Muscle of leg (tissue), 16 donors: ENCODE data around the gene SMYD2. TPM values are rescaled to one million over a fixed set of nuclear protein-coding genes. Genes with fewer than 3 reads are reported as not detected.

Source experiments
- DNase-seq: peaks from one replicate; pipeline ENCODE4 v3.0.0; 2013
- H3K27ac ChIP-seq: one replicate; pipeline ENCODE4 v1.5.1; 2013; ENCODE audit warnings: mild to moderate bottlenecking, low read length, control low read depth
- H3K27me3 ChIP-seq: one replicate; pipeline ENCODE4 v1.6.1; 2013; ENCODE audit warnings: low read length; ENCODE audit not compliant: control insufficient read depth, insufficient read depth
- H3K36me3 ChIP-seq: one replicate; pipeline ENCODE4 v1.6.1; 2013; ENCODE audit warnings: low read length; ENCODE audit not compliant: control insufficient read depth, insufficient read depth
- H3K4me1 ChIP-seq: one replicate; pipeline ENCODE4 v1.6.1; 2013; ENCODE audit warnings: low read length; ENCODE audit not compliant: control insufficient read depth, insufficient read depth
- H3K4me3 ChIP-seq: one replicate; pipeline ENCODE4 v1.5.1; 2013; ENCODE audit warnings: low read length, control low read depth
- H3K9me3 ChIP-seq: replicated peaks from 2 replicates; pipeline ENCODE4 v1.6.1; 2013; ENCODE audit warnings: low read depth, low read length; ENCODE audit not compliant: control insufficient read depth
- WGBS: methylation state at CpG from one replicate; pipeline ENCODE4 v1.1.5; 2013; ENCODE audit warnings: missing lambda C conversion rate; ENCODE audit not compliant: insufficient coverage; 5-methylcytosine and 5-hydroxymethylcytosine counted together
- long read RNA-seq, 11 donors: transcript quantifications; one replicate each; lab custom pipeline, GENCODE V29; 2026
- polyA plus RNA-seq, 8 donors: library from polyadenylated mRNA; unstranded; fragments of 120-200 nt; gene quantifications; one replicate each; pipeline versions ENCODE4 v1.2.1 to v1.2.3, GENCODE V29; 2013; ENCODE audit warnings: inconsistent platforms in 1 of 8, low replicate concordance in 1 of 8; ENCODE audit not compliant: insufficient read length in 8 of 8, insufficient read depth in 1 of 8
- total RNA-seq: library from RNA; stranded (reverse); fragments of 120-200 nt; gene quantifications from one replicate; pipeline ENCODE4 v1.2.4, GENCODE V29; 2013

Gene SMYD2, protein sequence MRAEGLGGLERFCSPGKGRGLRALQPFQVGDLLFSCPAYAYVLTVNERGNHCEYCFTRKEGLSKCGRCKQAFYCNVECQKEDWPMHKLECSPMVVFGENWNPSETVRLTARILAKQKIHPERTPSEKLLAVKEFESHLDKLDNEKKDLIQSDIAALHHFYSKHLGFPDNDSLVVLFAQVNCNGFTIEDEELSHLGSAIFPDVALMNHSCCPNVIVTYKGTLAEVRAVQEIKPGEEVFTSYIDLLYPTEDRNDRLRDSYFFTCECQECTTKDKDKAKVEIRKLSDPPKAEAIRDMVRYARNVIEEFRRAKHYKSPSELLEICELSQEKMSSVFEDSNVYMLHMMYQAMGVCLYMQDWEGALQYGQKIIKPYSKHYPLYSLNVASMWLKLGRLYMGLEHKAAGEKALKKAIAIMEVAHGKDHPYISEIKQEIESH
- total RNA-seq (69.4 TPM), polyA plus RNA-seq (10 to 100 TPM; 55.5 to 75.3 (median 68.7) TPM)
- long read RNA-seq, donor 1, transcript SMYD2-201 (12 exons, 1,671 nt), result major isoform, 7 of 10 reads
- long read RNA-seq, donor 1, partial matches to known transcripts, result 0 of 10 reads
- long read RNA-seq, donor 1, other reads (novel, unspliced or antisense), result 0 of 10 reads
- long read RNA-seq, donor 2, partial matches to known transcripts, result 0 of 2 reads
- long read RNA-seq, donor 2, other reads (novel, unspliced or antisense), result 0 of 2 reads
- long read RNA-seq, donor 3, transcript SMYD2-201 (12 exons, 1,671 nt), result major isoform, 17 of 21 reads
- long read RNA-seq, donor 3, partial matches to known transcripts, result 0 of 21 reads
- long read RNA-seq, donor 3, other reads (novel, unspliced or antisense), result 0 of 21 reads
- long read RNA-seq, donor 4, transcript SMYD2-201 (12 exons, 1,671 nt), result major isoform, 6 of 7 reads
- long read RNA-seq, donor 4, partial matches to known transcripts, result 0 of 7 reads
- long read RNA-seq, donor 4, other reads (novel, unspliced or antisense), result 0 of 7 reads
- long read RNA-seq, donor 5, full-length matches to known transcripts, result 42 of 50 reads
- long read RNA-seq, donor 5, partial matches to known transcripts, result 8 of 50 reads
- long read RNA-seq, donor 5, other reads (novel, unspliced or antisense), result 0 of 50 reads
- long read RNA-seq, donor 6, transcript SMYD2-201 (12 exons, 1,671 nt), result major isoform, 34 of 41 reads
- long read RNA-seq, donor 6, transcript SMYD2-203 (11 exons, 1,618 nt), result minor isoform, 6 of 41 reads
- long read RNA-seq, donor 6, partial matches to known transcripts, result 0 of 41 reads
- long read RNA-seq, donor 6, other reads (novel, unspliced or antisense), result 0 of 41 reads
- long read RNA-seq, donor 7, transcript SMYD2-201 (12 exons, 1,671 nt), result major isoform, 22 of 33 reads
- long read RNA-seq, donor 7, partial matches to known transcripts, result 7 of 33 reads
- long read RNA-seq, donor 7, other reads (novel, unspliced or antisense), result 0 of 33 reads
- long read RNA-seq, donor 8, transcript SMYD2-201 (12 exons, 1,671 nt), result major isoform, 16 of 18 reads
- long read RNA-seq, donor 8, partial matches to known transcripts, result 0 of 18 reads
- long read RNA-seq, donor 8, other reads (novel, unspliced or antisense), result 0 of 18 reads
- long read RNA-seq, donor 9, transcript SMYD2-201 (12 exons, 1,671 nt), result major isoform, 17 of 19 reads
- long read RNA-seq, donor 9, partial matches to known transcripts, result 0 of 19 reads
- long read RNA-seq, donor 9, other reads (novel, unspliced or antisense), result 0 of 19 reads
- long read RNA-seq, donor 10, transcript SMYD2-201 (12 exons, 1,671 nt), result major isoform, 27 of 44 reads
- long read RNA-seq, donor 10, transcript SMYD2-203 (11 exons, 1,618 nt), result minor isoform, 5 of 44 reads
- long read RNA-seq, donor 10, partial matches to known transcripts, result 12 of 44 reads
- long read RNA-seq, donor 10, other reads (novel, unspliced or antisense), result 0 of 44 reads
- long read RNA-seq, donor 11, transcript SMYD2-201 (12 exons, 1,671 nt), result major isoform, 14 of 17 reads
- long read RNA-seq, donor 11, partial matches to known transcripts, result 0 of 17 reads
- long read RNA-seq, donor 11, other reads (novel, unspliced or antisense), result 0 of 17 reads

DNA sequence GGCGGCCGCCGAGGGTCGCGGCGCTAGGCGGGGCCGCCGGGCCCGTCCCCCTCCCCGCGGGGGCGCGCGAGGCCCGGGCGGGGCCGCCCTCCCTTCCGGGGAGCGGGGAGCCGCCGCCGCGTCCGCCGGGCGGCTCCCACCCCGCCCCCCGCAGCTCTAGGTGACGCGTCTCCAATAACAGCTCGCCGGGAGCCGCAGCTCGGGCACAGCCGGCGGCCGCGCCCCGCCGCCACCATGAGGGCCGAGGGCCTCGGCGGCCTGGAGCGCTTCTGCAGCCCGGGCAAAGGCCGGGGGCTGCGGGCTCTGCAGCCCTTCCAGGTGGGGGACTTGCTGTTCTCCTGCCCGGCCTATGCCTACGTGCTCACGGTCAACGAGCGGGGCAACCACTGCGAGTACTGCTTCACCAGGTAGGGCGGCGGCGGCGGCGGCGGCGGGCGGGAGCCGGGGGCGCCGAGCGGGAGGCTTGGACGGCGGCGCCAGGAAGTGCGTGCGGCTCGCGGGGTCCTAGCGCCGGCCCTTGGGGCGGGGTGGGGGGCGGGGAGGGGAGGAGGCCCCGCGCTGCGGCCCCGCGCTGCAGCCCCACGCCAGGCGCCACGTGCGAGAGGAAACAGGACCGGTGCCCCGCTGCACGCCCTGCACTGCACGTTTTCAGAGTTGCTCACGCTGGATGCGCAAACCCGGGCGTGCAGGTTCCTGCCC is at the start of gene SMYD2:
Gene SMYD2 (plus strand): TSS at position 139 of the 699 bp plus-strand sequence. CDS start 96 bp downstream, at position 235.
- Histone ChIP-seq H3K4me3 (peak within 1 kb of the TSS; percentile 93), H3K27ac (peak within 1 kb of the TSS; percentile 97), H3K27me3 (no peaks in the 10 kb centered on the region), H3K4me1 (peaks cover 15% of the 10 kb centered on the region), H3K36me3 (no peaks in the 10 kb centered on the region), H3K9me3 (no peaks in the 10 kb centered on the region)
- DNase-seq, result peak; percentile 86
- under 1% methylated on average over 85 of the region's 94 CpGs for WGBS

DNA sequence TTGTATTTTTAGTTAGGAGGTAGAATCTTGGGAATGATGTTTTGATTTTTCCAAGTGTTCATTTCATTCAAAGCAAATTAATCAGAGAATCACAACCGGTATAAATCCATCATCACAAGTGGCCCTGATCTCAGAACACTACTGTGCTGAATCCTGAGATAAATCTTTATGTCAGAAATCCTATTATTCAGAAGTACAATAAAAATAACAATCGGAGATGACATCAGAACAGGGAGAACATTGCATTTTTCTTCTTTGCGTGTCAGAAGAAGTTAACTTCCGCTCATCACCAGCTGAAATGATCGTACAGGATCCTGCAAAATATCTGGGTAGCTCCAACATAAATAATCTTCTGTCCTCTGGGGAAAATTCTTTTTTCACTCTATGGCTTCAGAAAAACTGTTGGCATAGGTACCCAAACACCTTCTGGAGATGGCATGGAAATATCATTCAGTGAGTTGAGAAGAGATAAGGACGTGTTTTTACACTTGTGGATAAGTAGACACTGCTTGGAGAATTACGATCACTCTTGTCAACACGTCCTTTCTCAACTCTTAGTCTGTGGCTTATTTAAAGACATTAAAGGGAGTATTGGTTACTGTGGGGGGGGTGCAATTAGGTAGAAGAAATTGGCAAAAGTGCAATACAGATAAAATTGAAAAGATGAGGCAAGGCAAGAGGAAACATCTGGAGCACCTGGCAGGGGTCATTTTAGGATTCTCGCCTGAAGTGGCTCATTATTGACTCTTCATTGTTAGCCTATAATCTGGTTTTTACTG is 46.9 kb upstream of the SMYD2 start:
- H3K4me3 ChIP-seq, result no peak overlapping the region
- peaks cover 3% of the 10 kb centered on the region for H3K9me3 ChIP-seq
- WGBS, result 89% methylated on average over 3 of the region's 9 CpGs
- H3K27ac ChIP-seq, result no peak overlapping the region
- DNase-seq, result no peak
- no peaks in the 10 kb centered on the region for H3K4me1 ChIP-seq
- no peaks in the 10 kb centered on the region for H3K27me3 ChIP-seq
- H3K36me3 ChIP-seq, result no peaks in the 10 kb centered on the region

DNA sequence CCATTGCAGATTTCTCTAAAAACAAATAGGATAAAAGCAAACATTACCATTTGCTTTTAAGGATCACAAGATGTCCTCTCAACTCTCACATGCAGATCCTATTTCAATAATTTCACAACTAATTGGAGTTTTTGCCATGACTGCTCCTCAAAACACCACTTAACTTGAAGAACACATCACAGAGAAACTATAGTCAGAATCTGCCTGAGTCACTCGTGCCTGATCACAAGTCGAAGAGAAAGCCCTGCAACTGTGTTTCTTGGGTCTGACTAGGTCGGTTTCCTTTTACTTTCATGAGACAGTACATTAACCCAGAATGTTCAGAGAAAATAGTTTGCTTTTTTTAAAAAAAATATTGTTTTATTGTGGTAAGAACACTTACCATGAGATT is 46.3 kb upstream of the SMYD2 start:
- H3K4me1 ChIP-seq, result no peaks in the 10 kb centered on the region
- H3K36me3 ChIP-seq, result no peaks in the 10 kb centered on the region
- DNase-seq, result no peak
- no peak overlapping the region for H3K27ac ChIP-seq
- H3K9me3 ChIP-seq, result peaks cover 2% of the 10 kb centered on the region
- no peaks in the 10 kb centered on the region for H3K27me3 ChIP-seq
- H3K4me3 ChIP-seq, result no peak overlapping the region
- WGBS, result no CpG with 5 or more reads among the region's 3 CpGs

GRCh38 chr1:214236477-214236876 is 44.5 kb upstream of the SMYD2 start:
- H3K27ac ChIP-seq, result no peak overlapping the region
- H3K4me1 ChIP-seq, result no peaks in the 10 kb centered on the region
- H3K27me3 ChIP-seq, result no peaks in the 10 kb centered on the region
- DNase-seq, result no peak
- no peaks in the 10 kb centered on the region for H3K36me3 ChIP-seq
- no peaks in the 10 kb centered on the region for H3K9me3 ChIP-seq
- H3K4me3 ChIP-seq, result no peak overlapping the region
- WGBS, result no CpG with 5 or more reads among the region's 2 CpGs

- no peak overlapping the region for H3K4me3 ChIP-seq
- H3K27me3 ChIP-seq, result no peaks in the 10 kb centered on the region
- H3K27ac ChIP-seq, result no peak overlapping the region
- H3K4me1 ChIP-seq, result no peaks in the 10 kb centered on the region
- H3K9me3 ChIP-seq, result no peaks in the 10 kb centered on the region
- WGBS, result no CpG with 5 or more reads among the region's 7 CpGs
- DNase-seq, result no peak
- H3K36me3 ChIP-seq, result no peaks in the 10 kb centered on the region
Measured at GRCh38 chr1:214241060-214241459, 39.9 kb upstream of the SMYD2 start.

- H3K4me1 ChIP-seq, result no peaks in the 10 kb centered on the region
- H3K4me3 ChIP-seq, result no peak overlapping the region
- H3K36me3 ChIP-seq, result no peaks in the 10 kb centered on the region
- no peaks in the 10 kb centered on the region for H3K9me3 ChIP-seq
- WGBS, result 93% methylated on average over 13 of the region's 20 CpGs
- no peaks in the 10 kb centered on the region for H3K27me3 ChIP-seq
- no peak overlapping the region for H3K27ac ChIP-seq
- DNase-seq, result no peak
Measured at GRCh38 chr1:214244252-214244651, 36.7 kb upstream of the SMYD2 start.

- WGBS, result no CpG with 5 or more reads among the region's 2 CpGs
- Histone ChIP-seq H3K27me3 (no peaks in the 10 kb centered on the region), H3K27ac (no peak overlapping the region), H3K4me3 (no peak overlapping the region), H3K36me3 (no peaks in the 10 kb centered on the region), H3K4me1 (no peaks in the 10 kb centered on the region), H3K9me3 (no peaks in the 10 kb centered on the region)
- DNase-seq, result no peak
Measured at GRCh38 chr1:214244841-214245240, 36.1 kb upstream of the SMYD2 start.

DNA sequence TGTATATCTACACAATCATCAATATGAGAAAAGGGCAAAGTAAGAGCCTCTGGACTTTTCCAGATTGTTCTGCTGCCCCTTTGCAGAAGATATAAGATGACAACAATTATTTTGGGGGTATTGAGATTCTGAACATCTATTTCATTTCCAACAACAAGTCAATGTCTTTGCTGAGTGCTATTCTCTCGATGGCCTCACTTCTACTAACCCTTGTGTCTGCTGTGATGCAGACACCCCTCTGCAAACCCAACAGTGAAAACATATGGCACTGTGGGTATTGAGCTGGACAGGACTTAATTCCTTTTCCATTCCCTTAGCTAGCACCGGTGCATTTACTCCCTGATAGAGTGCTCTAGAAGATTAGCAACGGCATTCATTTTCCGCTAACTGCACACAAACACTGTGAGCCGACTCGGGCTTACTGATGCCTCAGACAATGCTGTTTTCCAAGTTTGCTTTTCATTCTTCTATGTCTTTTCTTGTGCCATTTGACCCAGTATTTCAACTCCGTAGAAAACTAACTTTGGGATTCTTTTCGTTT is 33.4 kb upstream of the SMYD2 start:
- no peaks in the 10 kb centered on the region for H3K9me3 ChIP-seq
- H3K4me3 ChIP-seq, result no peak overlapping the region
- no peaks in the 10 kb centered on the region for H3K27me3 ChIP-seq
- H3K27ac ChIP-seq, result no peak overlapping the region
- no peaks in the 10 kb centered on the region for H3K36me3 ChIP-seq
- DNase-seq, result no peak
- no peaks in the 10 kb centered on the region for H3K4me1 ChIP-seq
- WGBS, result 49% methylated on average over 5 of the region's 8 CpGs
